ENCODE measurements around the gene R3HDM1. TPM values are rescaled to one million over a fixed set of nuclear protein-coding genes. Genes with fewer than 3 reads are reported as not detected.

Gene R3HDM1
- total and polyA plus RNA-seq, 2 of the 4 experiments (the other 2 are of a cell fraction), result 5.9 to 38.1 TPM

- Histone ChIP-seq H3K14ac (replicated peaks; ENCODE audit: low read depth, low read length) (peak within 1 kb of the TSS; percentile 37), H3K4me3 (ENCODE audit: insufficient read depth, low read depth, low read length) (peak within 1 kb of the TSS; percentile 67), H3K27ac (ENCODE audit: insufficient read depth, low read length) (peak within 1 kb of the TSS; percentile 68), H2AK9ac (replicated peaks; ENCODE audit: low read depth, low read length, poor library complexity) (peak within 1 kb of the TSS; percentile 70), H3K9me3 (ENCODE audit: control insufficient read depth, insufficient read depth, low read length) (no peaks in the 10 kb centered on the region), H3K23ac (ENCODE audit: low read depth, low read length) (peak within 1 kb of the TSS; percentile 40), H3K56ac (ENCODE audit: extremely low read depth, insufficient read depth, low read length) (peak within 1 kb of the TSS; percentile 84), H4K91ac (ENCODE audit: insufficient read depth, low read depth, low read length) (peak within 1 kb of the TSS; percentile 41), H3K79me1 (ENCODE audit: low read depth in 1 of 2, low read length in 2 of 2) (peaks cover 9 to 20% of the 10 kb centered on the region in 2 experiments; a peak in 2 of 4 replicates), H4K5ac (ENCODE audit: low read depth, low read length) (peak within 1 kb of the TSS; percentile 10), H4K20me1 (ENCODE audit: insufficient read depth, low read length) (no peaks in the 10 kb centered on the region), H3K4me1 (ENCODE audit: control insufficient read depth, insufficient read depth, low read length) (no peaks in the 10 kb centered on the region), H3K4me2 (ENCODE audit: low read depth, low read length) (peak within 1 kb of the TSS; percentile 92), H3K18ac (ENCODE audit: low read depth, low read length) (peak within 1 kb of the TSS; percentile 10; the same call in 1 of the 2 replicates), H4K8ac (ENCODE audit: low read depth in 2 of 2, low read length in 2 of 2) (peak within 1 kb of the TSS; percentile 18 to 78), H2BK120ac (ENCODE audit: low read depth, low read length) (peak within 1 kb of the TSS; percentile 36; the same call in 1 of the 2 replicates), H3K36me3 (ENCODE audit: control insufficient read depth, insufficient read depth, low read length) (no peaks in the 10 kb centered on the region), H3K4ac (ENCODE audit: low read depth, low read length) (peak within 1 kb of the TSS; percentile 26), H2BK15ac (ENCODE audit: low read depth, low read length) (no peak within 1 kb of the TSS), H2BK5ac (ENCODE audit: low read depth, low read length, poor library complexity, severe bottlenecking) (peak within 1 kb of the TSS; percentile 38), H2AK5ac (ENCODE audit: low read depth, low read length) (no peak within 1 kb of the TSS; the same call in 1 of the 2 replicates), H2AFZ (replicated peaks; ENCODE audit: low read length, poor library complexity) (peak within 1 kb of the TSS; percentile 91), H3K27me3 (ENCODE audit: control insufficient read depth, insufficient read depth, low read length) (no peaks in the 10 kb centered on the region), H2BK20ac (ENCODE audit: low read depth, low read length) (no peak within 1 kb of the TSS; the same call in 1 of the 2 replicates), H3K9me1 (ENCODE audit: insufficient read depth, low read length) (no peaks in the 10 kb centered on the region), H3K9ac (ENCODE audit: low read depth, low read length) (peak within 1 kb of the TSS; percentile 58)
- ChIA-PET POLR2A (ENCODE audit: unreplicated experiment) (no interaction called here), CTCF (interaction anchor here (1.2 kb wide), 1 partner anchor 55 kb away, joined by 4 read pairs; no protein-coding TSS in a partner anchor)
- DNase-seq, result peak; percentile 98
- intact Hi-C loops (cut with micrococcal nuclease), result loop anchor here (5.0 kb wide), 1 partner anchor 182 kb away; no protein-coding TSS in a partner anchor
- no TSS peak for BruUV-seq (replicated peaks)
- in situ Hi-C loops (cut with MboI; ENCODE audit: low sequenced_read_pairs), result no loop called here
- peak; percentile 81 for ATAC-seq (ENCODE audit: low read depth)
- WGBS, 2 experiments (ENCODE audit: extremely low coverage in 2 of 2, insufficient read length in 1 of 2), result 2% methylated on average over 17 of the region's 46 CpGs; no CpG with 5 or more reads in 1 of the 2 experiments
- dilution Hi-C loops (cut with HindIII; ENCODE audit: low sequenced_read_pairs, unreplicated experiment), result no loop called here
- TF ChIP-seq CHD1 (IDR thresholded peaks at IDR 0.05; ENCODE audit: low read depth, low read length) (no peak), BHLHE40 (IDR thresholded peaks at IDR 0.05; ENCODE audit: low read depth, low read length) (no peak), POLR2A (IDR thresholded peaks at IDR 0.05; ENCODE audit: low read depth, low read length) (peak; percentile 59; the same call in 1 of the 2 replicates), SMC3 (IDR thresholded peaks at IDR 0.05; ENCODE audit: low read depth, low read length) (no peak), MAZ (IDR thresholded peaks at IDR 0.05; ENCODE audit: borderline replicate concordance, low read depth, low read length) (peak; percentile 83), USF2 (IDR thresholded peaks at IDR 0.05; ENCODE audit: low read depth, low read length) (peak; percentile 52), CEBPB (IDR thresholded peaks at IDR 0.05; ENCODE audit: low read depth, low read length) (peak; percentile 84), RAD21 (IDR thresholded peaks at IDR 0.05; ENCODE audit: low read length) (no peak), MXI1 (IDR thresholded peaks at IDR 0.05; ENCODE audit: borderline replicate concordance, low read depth, low read length) (peak; percentile 56; the same call in 1 of the 2 replicates)
These were observed 712 bp upstream of the R3HDM1 start, which contains the start of gene ZRANB3 for GRCh38 chr2:135530313-135531230. Gene ZRANB3 (minus strand): TSS chr2:135531218.
